22Rv1 (cell line): ENCODE results near the gene JAKMIP1.

ENCODE experiments used
- H3K27ac ChIP-seq: fragments of 450-650 bp; 2 replicates; pipeline ENCODE4 v1.5.1; 2017
- CTCF ChIP-seq: fragments of 450-650 bp; IDR thresholded peaks from 2 replicates; pipeline ENCODE4 v1.5.1; 2017; ENCODE audit warnings: mild to moderate bottlenecking
- ZFX ChIP-seq: fragments of 450-650 bp; IDR thresholded peaks from 2 replicates; pipeline ENCODE4 v1.6.1; 2017; ENCODE audit warnings: antibody characterized with exemption, borderline replicate concordance

JAKMIP1 gene

GRCh38 chr4:6192245-6192644 is 8.1 kb downstream of the JAKMIP1 start:
- H3K27ac ChIP-seq: no peak overlapping the region
- no peak for TF ChIP-seq CTCF
- no peak for TF ChIP-seq ZFX

GRCh38 chr4:6191448-6192130 is 8.8 kb downstream of the JAKMIP1 start:
- TF ChIP-seq CTCF (no peak), ZFX (no peak)
- no peak overlapping the region for H3K27ac ChIP-seq

- H3K27ac ChIP-seq: no peak overlapping the region
- TF ChIP-seq CTCF: no peak
- no peak for TF ChIP-seq ZFX
Measured at GRCh38 chr4:6190486-6190885, 9.9 kb downstream of the JAKMIP1 start.

- TF ChIP-seq ZFX: no peak
- TF ChIP-seq CTCF: no peak
- H3K27ac ChIP-seq: no peak overlapping the region
Measured at GRCh38 chr4:6189511-6189910, 10.8 kb downstream of the JAKMIP1 start.

- no peak for TF ChIP-seq ZFX
- no peak for TF ChIP-seq CTCF
- H3K27ac ChIP-seq: no peak overlapping the region
Measured at GRCh38 chr4:6188687-6189305, 11.6 kb downstream of the JAKMIP1 start.

GRCh38 chr4:6184169-6184568 is 16.2 kb downstream of the JAKMIP1 start:
- TF ChIP-seq CTCF: no peak
- no peak for TF ChIP-seq ZFX
- H3K27ac ChIP-seq: no peak overlapping the region

- no peak overlapping the region for H3K27ac ChIP-seq
- TF ChIP-seq CTCF: no peak
- TF ChIP-seq ZFX: no peak
Measured at GRCh38 chr4:6183740-6184139, 16.6 kb downstream of the JAKMIP1 start.
